MCF 10A (cell line): ENCODE results near the gene S1PR2. TPM values are rescaled to one million over a fixed set of nuclear protein-coding genes. Genes with fewer than 3 reads are reported as not detected.
A peak's percentile ranks its signal among the peaks of the same experiment; 100 is the strongest.

ENCODE experiments used
- BruUV-seq: library from RNA; stranded (reverse); fragments of 400-500 nt; replicated peaks from 2 replicates; lab custom pipeline; 2021; lab: Mats Ljungman, UMichigan
- CTCF ChIA-PET: fragments of 300-600 bp; sonication (Branson Sonifier 250); formaldehyde crosslinking; extraction: SDS; loops from one replicate; lab custom pipeline; 2021; ENCODE audit warnings: antibody characterized with exemption, inconsistent platforms; lab: Yijun Ruan, JAX
- POLR2A ChIA-PET: fragments of 300-600, 350-650 bp; sonication (Branson Sonifier 250); formaldehyde crosslinking; extraction: SDS; loops from one replicate; lab custom pipeline; 2020; ENCODE audit warnings: antibody characterized with exemption, inconsistent platforms; lab: Yijun Ruan, JAX
- DNase-seq: peaks from one replicate; pipeline ENCODE4 v3.0.0-alpha.2; 2018; ENCODE audit not compliant: unreplicated experiment
- H3K27ac Mint-ChIP-seq: one replicate; pipeline ENCODE4 v1.8.0; 2022; ENCODE audit warnings: mild to moderate bottlenecking, low read depth, mixed read lengths; ENCODE audit not compliant: unreplicated experiment
- H3K27me3 Mint-ChIP-seq: one replicate; pipeline ENCODE4 v1.8.0; 2022; ENCODE audit warnings: mixed read lengths; ENCODE audit not compliant: insufficient read depth, unreplicated experiment
- H3K36me3 Mint-ChIP-seq: one replicate; pipeline ENCODE4 v1.8.0; 2022; ENCODE audit warnings: mild to moderate bottlenecking, moderate library complexity, mixed read lengths; ENCODE audit not compliant: insufficient read depth, unreplicated experiment
- H3K4me1 Mint-ChIP-seq: one replicate; pipeline ENCODE4 v1.8.0; 2022; ENCODE audit warnings: mixed read lengths; ENCODE audit not compliant: insufficient read depth, unreplicated experiment
- H3K4me3 Mint-ChIP-seq: one replicate; pipeline ENCODE4 v1.8.0; 2022; ENCODE audit warnings: mild to moderate bottlenecking, moderate library complexity, mixed read lengths; ENCODE audit not compliant: unreplicated experiment
- H3K9me3 Mint-ChIP-seq: one replicate; pipeline ENCODE4 v1.8.0; 2022; ENCODE audit warnings: mixed read lengths; ENCODE audit not compliant: unreplicated experiment
- CTCF ChIP-seq: fragments of 200-600 bp; IDR thresholded peaks from one replicate; pipeline ENCODE4 v1.8.0; 2022; ENCODE audit warnings: antibody characterized with exemption, mild to moderate bottlenecking; ENCODE audit not compliant: unreplicated experiment
- intact Hi-C: fragments of 100-400 bp; cut with micrococcal nuclease; formaldehyde crosslinking; loops from 2 replicates; pipeline ENCODE4 v1.14.1; 2022
- total RNA-seq: library from RNA; stranded (reverse); gene quantifications from 2 replicates; pipeline ENCODE4 v1.2.3, GENCODE V29; 2022

The S1PR2 gene
- total RNA-seq, 1 experiment from 2014 or later, result 0.89 TPM

- H3K36me3 Mint-ChIP-seq, result peaks cover 11% of the 10 kb centered on the region
- H3K9me3 Mint-ChIP-seq, result no peaks in the 10 kb centered on the region
- POLR2A ChIA-PET, result no interaction called here
- no TSS peak for BruUV-seq
- no peak for TF ChIP-seq CTCF
- H3K27ac Mint-ChIP-seq, result no peak overlapping the region
- CTCF ChIA-PET, result no interaction called here
- intact Hi-C loops, result no loop called here
- no peak for DNase-seq
- no peak overlapping the region for H3K4me3 Mint-ChIP-seq
- no peaks in the 10 kb centered on the region for H3K27me3 Mint-ChIP-seq
- H3K4me1 Mint-ChIP-seq, result no peaks in the 10 kb centered on the region
Observed at GRCh38 chr19:10235003-10235402, 3.9 kb upstream of the S1PR2 start.

DNA sequence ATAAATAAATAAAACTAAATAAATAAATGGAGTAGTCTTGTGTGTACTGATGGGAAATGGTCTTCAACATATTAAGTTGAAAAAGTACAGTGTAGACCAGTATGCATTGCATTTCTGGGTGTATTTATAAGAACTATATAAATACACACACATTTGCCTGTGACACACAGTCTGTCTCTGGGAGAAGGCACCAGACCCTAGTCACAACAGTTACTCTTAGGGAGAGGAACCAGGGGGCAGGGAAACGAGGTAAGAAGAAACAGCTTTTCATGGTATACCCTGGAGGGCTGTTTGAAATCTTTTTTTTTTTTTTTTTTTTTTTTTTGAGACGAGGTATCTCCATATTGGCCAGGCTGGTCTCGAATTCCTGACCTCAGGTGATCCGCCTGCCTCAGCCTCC lies 2.8 kb upstream of the S1PR2 start:
- no peak overlapping the region for H3K4me3 Mint-ChIP-seq
- no peak overlapping the region for H3K27ac Mint-ChIP-seq
- POLR2A ChIA-PET, result no interaction called here
- no peak for DNase-seq
- intact Hi-C loops, result no loop called here
- H3K27me3 Mint-ChIP-seq, result no peaks in the 10 kb centered on the region
- no TSS peak for BruUV-seq
- TF ChIP-seq CTCF, result no peak
- CTCF ChIA-PET, result no interaction called here
- H3K36me3 Mint-ChIP-seq, result peaks cover 9% of the 10 kb centered on the region
- no peaks in the 10 kb centered on the region for H3K4me1 Mint-ChIP-seq
- no peaks in the 10 kb centered on the region for H3K9me3 Mint-ChIP-seq

- peaks cover 6% of the 10 kb centered on the region for H3K36me3 Mint-ChIP-seq
- ChIA-PET POLR2A (interaction anchor here (1.3 kb wide), 1 partner anchor 37 kb away, joined by 5 read pairs; the partner anchor contains the start of gene DNMT1), CTCF (interaction anchor here (2.2 kb wide), 1 partner anchor 18 kb away, joined by 8 read pairs; no protein-coding TSS in a partner anchor)
- no peaks in the 10 kb centered on the region for H3K27me3 Mint-ChIP-seq
- no peaks in the 10 kb centered on the region for H3K9me3 Mint-ChIP-seq
- TF ChIP-seq CTCF, result no peak
- no TSS peak for BruUV-seq
- peak overlapping the region; percentile 74 for H3K4me3 Mint-ChIP-seq
- no peak for DNase-seq
- H3K27ac Mint-ChIP-seq, result no peak overlapping the region
- H3K4me1 Mint-ChIP-seq, result no peaks in the 10 kb centered on the region
- intact Hi-C loops, result no loop called here
Observed at GRCh38 chr19:10231612-10232228, 589 bp upstream of the S1PR2 start.

GRCh38 chr19:10230173-10230860 lies 814 bp downstream of the S1PR2 start:
- Mint-ChIP-seq H3K27ac (no peak overlapping the region), H3K9me3 (no peaks in the 10 kb centered on the region), H3K27me3 (no peaks in the 10 kb centered on the region), H3K36me3 (peaks cover 6% of the 10 kb centered on the region), H3K4me3 (peak overlapping the region; percentile 74), H3K4me1 (no peaks in the 10 kb centered on the region)
- no peak for DNase-seq
- TF ChIP-seq CTCF, result no peak
- intact Hi-C loops, result loop anchor here (1.0 kb wide), 1 partner anchor 36 kb away; the partner anchor contains the start of gene DNMT1
- ChIA-PET POLR2A (interaction anchor here (1.3 kb wide), 1 partner anchor 36 kb away, joined by 5 read pairs; the partner anchor contains the start of gene DNMT1), CTCF (interaction anchor here (0.6 kb wide), 1 partner anchor 159 kb away, joined by 4 read pairs; no protein-coding TSS in a partner anchor)
- no TSS peak for BruUV-seq
